ENCODE results near the gene SLC51B.
"Not testable (repeated sequence)": the region's sequence is repeated elsewhere in the genome, so short reads cannot be mapped to it uniquely, and the experiment has no call there.

The SLC51B gene

GRCh38 chr15:65095011-65095746 lies 50.0 kb downstream of the SLC51B start:
- ChIA-PET POLR2A (no interaction called here), CTCF (no interaction called here)
- DNase-seq (ENCODE audit: extremely low spot score), result no peak
- TF ChIP-seq ZNF384 (IDR thresholded peaks at IDR 0.05) (no peak), BHLHE40 (IDR thresholded peaks at IDR 0.05; ENCODE audit: borderline replicate concordance) (no peak), TARDBP (IDR thresholded peaks at IDR 0.05) (no peak), FOXA1 (IDR thresholded peaks at IDR 0.05) (no peak), NFRKB (IDR thresholded peaks at IDR 0.05) (no peak), ARNT (IDR thresholded peaks at IDR 0.05) (no peak), FOXK2 (IDR thresholded peaks at IDR 0.05) (no peak), PKNOX1 (IDR thresholded peaks at IDR 0.05) (no peak), LEF1 (IDR thresholded peaks at IDR 0.05; ENCODE audit: borderline replicate concordance) (no peak), HDGF (IDR thresholded peaks at IDR 0.05; ENCODE audit: borderline replicate concordance) (no peak), FOXM1 (IDR thresholded peaks at IDR 0.05; ENCODE audit: borderline replicate concordance) (no peak), L3MBTL2 (conservative IDR thresholded peaks at IDR 0.05) (no peak)

- TF ChIP-seq TARDBP (IDR thresholded peaks at IDR 0.05) (no peak), L3MBTL2 (conservative IDR thresholded peaks at IDR 0.05) (no peak), CTBP1 (IDR thresholded peaks at IDR 0.05; ENCODE audit: borderline replicate concordance) (no peak), ZNF384 (IDR thresholded peaks at IDR 0.05) (no peak), PKNOX1 (IDR thresholded peaks at IDR 0.05) (no peak), BHLHE40 (IDR thresholded peaks at IDR 0.05; ENCODE audit: borderline replicate concordance) (no peak), NFRKB (IDR thresholded peaks at IDR 0.05) (no peak), FOXA1 (IDR thresholded peaks at IDR 0.05) (no peak), FOXK2 (IDR thresholded peaks at IDR 0.05) (no peak), FOXM1 (IDR thresholded peaks at IDR 0.05; ENCODE audit: borderline replicate concordance) (no peak), ARNT (IDR thresholded peaks at IDR 0.05) (no peak), HDGF (IDR thresholded peaks at IDR 0.05; ENCODE audit: borderline replicate concordance) (no peak), ELF4 (IDR thresholded peaks at IDR 0.05) (no peak), SP1 (IDR thresholded peaks at IDR 0.05) (no peak), LEF1 (IDR thresholded peaks at IDR 0.05; ENCODE audit: borderline replicate concordance) (no peak), SUZ12 (IDR thresholded peaks at IDR 0.05) (no peak)
- ChIA-PET CTCF (no interaction called here), POLR2A (no interaction called here)
- DNase-seq (ENCODE audit: extremely low spot score), result no peak
Observed at GRCh38 chr15:65095747-65096104, 50.5 kb downstream of the SLC51B start.

GRCh38 chr15:65096481-65097385 lies 51.5 kb downstream of the SLC51B start:
- POLR2A ChIA-PET, result no interaction called here
- DNase-seq (ENCODE audit: extremely low spot score), result no peak
- TF ChIP-seq FOXA1 (IDR thresholded peaks at IDR 0.05) (no peak), BHLHE40 (IDR thresholded peaks at IDR 0.05; ENCODE audit: borderline replicate concordance) (no peak), HDGF (IDR thresholded peaks at IDR 0.05; ENCODE audit: borderline replicate concordance) (no peak), PKNOX1 (IDR thresholded peaks at IDR 0.05) (no peak), L3MBTL2 (conservative IDR thresholded peaks at IDR 0.05) (no peak), FOXM1 (IDR thresholded peaks at IDR 0.05; ENCODE audit: borderline replicate concordance) (no peak), ZNF384 (IDR thresholded peaks at IDR 0.05) (no peak), FOXK2 (IDR thresholded peaks at IDR 0.05) (no peak), ELF4 (IDR thresholded peaks at IDR 0.05) (no peak), NFRKB (IDR thresholded peaks at IDR 0.05) (no peak)
- CTCF ChIA-PET, result no interaction called here

- CTCF ChIA-PET, result no interaction called here
Observed at GRCh38 chr15:65097651-65098263, 52.6 kb downstream of the SLC51B start.

GRCh38 chr15:65099336-65099735 lies 54.1 kb downstream of the SLC51B start:
- DNase-seq (ENCODE audit: extremely low spot score), result no peak
- no peak for TF ChIP-seq PKNOX1 (IDR thresholded peaks at IDR 0.05)
- TF ChIP-seq FOXM1 (IDR thresholded peaks at IDR 0.05; ENCODE audit: borderline replicate concordance), result no peak
- no peak for TF ChIP-seq FOXK2 (IDR thresholded peaks at IDR 0.05)
- TF ChIP-seq SP1 (IDR thresholded peaks at IDR 0.05), result no peak
- TF ChIP-seq BHLHE40 (IDR thresholded peaks at IDR 0.05; ENCODE audit: borderline replicate concordance), result no peak
- no peak for TF ChIP-seq ARNT (IDR thresholded peaks at IDR 0.05)
- no peak for TF ChIP-seq L3MBTL2 (conservative IDR thresholded peaks at IDR 0.05)
- TF ChIP-seq ZNF384 (IDR thresholded peaks at IDR 0.05), result no peak
- TF ChIP-seq NFRKB (IDR thresholded peaks at IDR 0.05), result no peak
- TF ChIP-seq FOXA1 (IDR thresholded peaks at IDR 0.05), result no peak
- no peak for TF ChIP-seq ELF4 (IDR thresholded peaks at IDR 0.05)
- no peak for TF ChIP-seq CTBP1 (IDR thresholded peaks at IDR 0.05; ENCODE audit: borderline replicate concordance)
- TF ChIP-seq TARDBP (IDR thresholded peaks at IDR 0.05), result no peak
- TF ChIP-seq HDGF (IDR thresholded peaks at IDR 0.05; ENCODE audit: borderline replicate concordance), result no peak
- no peak for TF ChIP-seq LEF1 (IDR thresholded peaks at IDR 0.05; ENCODE audit: borderline replicate concordance)
- TF ChIP-seq SUZ12 (IDR thresholded peaks at IDR 0.05), result no peak
- ChIA-PET CTCF (no interaction called here), POLR2A (interaction anchor here (0.9 to 1.2 kb wide), 2 partner anchors 35 to 205 kb away, joined by 3 read pairs; partner anchors contain the start of genes PDCD7 and RNU5B-1)

More at GRCh38 chr15:65097651-65098263, 52.6 kb downstream of the SLC51B start:
- no peak for DNase-seq (ENCODE audit: extremely low spot score)
- POLR2A ChIA-PET, result no interaction called here
- TF ChIP-seq BHLHE40 (IDR thresholded peaks at IDR 0.05; ENCODE audit: borderline replicate concordance) (no peak), SUZ12 (IDR thresholded peaks at IDR 0.05) (no peak), FOXK2 (IDR thresholded peaks at IDR 0.05) (no peak), TARDBP (IDR thresholded peaks at IDR 0.05) (no peak), ARNT (IDR thresholded peaks at IDR 0.05) (no peak), ELF4 (IDR thresholded peaks at IDR 0.05) (no peak), LEF1 (IDR thresholded peaks at IDR 0.05; ENCODE audit: borderline replicate concordance) (no peak), CTBP1 (IDR thresholded peaks at IDR 0.05; ENCODE audit: borderline replicate concordance) (no peak), FOXM1 (IDR thresholded peaks at IDR 0.05; ENCODE audit: borderline replicate concordance) (no peak)

GRCh38 chr15:65099801-65100200 lies 54.6 kb downstream of the SLC51B start:
- CTCF ChIA-PET; DNase-seq (ENCODE audit: extremely low spot score): not testable (repeated sequence)
- POLR2A ChIA-PET, result interaction anchor here (0.9 to 1.2 kb wide), 2 partner anchors 34 to 205 kb away, joined by 3 read pairs; partner anchors contain the start of genes PDCD7 and RNU5B-1

Measured in HEK293T (cell line).